ENCODE data around the gene CYSRT1.

The CYSRT1 gene

GRCh38 chr9:137189297-137190295 lies 35.4 kb upstream of the CYSRT1 start:
- TF ChIP-seq BHLHE40 (IDR thresholded peaks at IDR 0.05; ENCODE audit: borderline replicate concordance) (no peak), SUZ12 (IDR thresholded peaks at IDR 0.05) (no peak), FOXM1 (IDR thresholded peaks at IDR 0.05; ENCODE audit: borderline replicate concordance) (no peak), CTBP1 (IDR thresholded peaks at IDR 0.05; ENCODE audit: borderline replicate concordance) (no peak), TARDBP (IDR thresholded peaks at IDR 0.05) (no peak), PKNOX1 (IDR thresholded peaks at IDR 0.05) (no peak), ARNT (IDR thresholded peaks at IDR 0.05) (no peak), L3MBTL2 (conservative IDR thresholded peaks at IDR 0.05) (no peak), LEF1 (IDR thresholded peaks at IDR 0.05; ENCODE audit: borderline replicate concordance) (no peak), FOXK2 (IDR thresholded peaks at IDR 0.05) (no peak), ZNF384 (IDR thresholded peaks at IDR 0.05) (no peak), SP1 (IDR thresholded peaks at IDR 0.05) (no peak), NFRKB (IDR thresholded peaks at IDR 0.05) (no peak), ELF4 (IDR thresholded peaks at IDR 0.05) (no peak)
- ChIA-PET CTCF (interaction anchor here (1.3 to 1.5 kb wide), 2 partner anchors 47 to 60 kb away, joined by 3 to 5 read pairs; no protein-coding TSS in a partner anchor), POLR2A (interaction anchor here (0.7 to 2.7 kb wide), 21 partner anchors 9 to 103 kb away, joined by 3 to 19 read pairs (median 6); partner anchors contain the start of genes CYSRT1, LRRC26, MAN1B1 and NDOR1)
- no peak for DNase-seq (ENCODE audit: extremely low spot score)

GRCh38 chr9:137190315-137190856 lies 34.6 kb upstream of the CYSRT1 start:
- CTCF ChIA-PET, result interaction anchor here (1.5 kb wide), 1 partner anchor 47 kb away, joined by 5 read pairs; no protein-coding TSS in a partner anchor
- no peak for DNase-seq (ENCODE audit: extremely low spot score)
- TF ChIP-seq SUZ12 (IDR thresholded peaks at IDR 0.05) (no peak), BHLHE40 (IDR thresholded peaks at IDR 0.05; ENCODE audit: borderline replicate concordance) (no peak), FOXA1 (IDR thresholded peaks at IDR 0.05) (no peak), FOXM1 (IDR thresholded peaks at IDR 0.05; ENCODE audit: borderline replicate concordance) (no peak), HDGF (IDR thresholded peaks at IDR 0.05; ENCODE audit: borderline replicate concordance) (no peak), ARNT (IDR thresholded peaks at IDR 0.05) (no peak), FOXK2 (IDR thresholded peaks at IDR 0.05) (no peak), CTBP1 (IDR thresholded peaks at IDR 0.05; ENCODE audit: borderline replicate concordance) (no peak), NFRKB (IDR thresholded peaks at IDR 0.05) (no peak), ELF4 (IDR thresholded peaks at IDR 0.05) (no peak), LEF1 (IDR thresholded peaks at IDR 0.05; ENCODE audit: borderline replicate concordance) (no peak), ZNF384 (IDR thresholded peaks at IDR 0.05) (no peak), TARDBP (IDR thresholded peaks at IDR 0.05) (no peak), PKNOX1 (IDR thresholded peaks at IDR 0.05) (no peak)
- POLR2A ChIA-PET, result interaction anchor here (1.1 to 2.7 kb wide), 5 partner anchors 8 to 60 kb away, joined by 3 to 19 read pairs (median 6); partner anchors contain the start of gene TPRN

GRCh38 chr9:137191245-137191644 lies 33.7 kb upstream of the CYSRT1 start:
- CTCF ChIA-PET, result no interaction called here
- DNase-seq (ENCODE audit: extremely low spot score), result no peak
- TF ChIP-seq FOXK2 (IDR thresholded peaks at IDR 0.05) (no peak), PKNOX1 (IDR thresholded peaks at IDR 0.05) (no peak), ELF4 (IDR thresholded peaks at IDR 0.05) (no peak), L3MBTL2 (conservative IDR thresholded peaks at IDR 0.05) (no peak), SUZ12 (IDR thresholded peaks at IDR 0.05) (no peak), NFRKB (IDR thresholded peaks at IDR 0.05) (no peak), ZNF384 (IDR thresholded peaks at IDR 0.05) (no peak), TARDBP (IDR thresholded peaks at IDR 0.05) (no peak), FOXM1 (IDR thresholded peaks at IDR 0.05; ENCODE audit: borderline replicate concordance) (no peak), CTBP1 (IDR thresholded peaks at IDR 0.05; ENCODE audit: borderline replicate concordance) (no peak), LEF1 (IDR thresholded peaks at IDR 0.05; ENCODE audit: borderline replicate concordance) (no peak), SP1 (IDR thresholded peaks at IDR 0.05) (no peak), HDGF (IDR thresholded peaks at IDR 0.05; ENCODE audit: borderline replicate concordance) (no peak), FOXA1 (IDR thresholded peaks at IDR 0.05) (no peak), BHLHE40 (IDR thresholded peaks at IDR 0.05; ENCODE audit: borderline replicate concordance) (no peak)
- POLR2A ChIA-PET, result interaction anchor here (1.3 to 2.0 kb wide), 4 partner anchors 10 to 105 kb away, joined by 3 to 6 read pairs (median 4); partner anchors contain the start of genes MAN1B1, NDOR1, TMEM203 and TPRN

- CTCF ChIA-PET, result interaction anchor here (0.6 kb wide), 1 partner anchor 689 kb away, joined by 3 read pairs; no protein-coding TSS in a partner anchor
- TF ChIP-seq ARNT (IDR thresholded peaks at IDR 0.05) (no peak), CTBP1 (IDR thresholded peaks at IDR 0.05; ENCODE audit: borderline replicate concordance) (no peak), ZNF384 (IDR thresholded peaks at IDR 0.05) (no peak), SUZ12 (IDR thresholded peaks at IDR 0.05) (no peak), BHLHE40 (IDR thresholded peaks at IDR 0.05; ENCODE audit: borderline replicate concordance) (no peak), PKNOX1 (IDR thresholded peaks at IDR 0.05) (no peak)
- DNase-seq (ENCODE audit: extremely low spot score), result no peak
- POLR2A ChIA-PET, result interaction anchor here (1.3 to 2.0 kb wide), 5 partner anchors 9 to 105 kb away, joined by 3 to 6 read pairs (median 5); partner anchors contain the start of genes MAN1B1, NDOR1, TMEM203 and TPRN
Measured at GRCh38 chr9:137191691-137192447, 33.1 kb upstream of the CYSRT1 start.

All from HEK293T (cell line).